AG09319 (cell line): Measurements from ENCODE around the gene TBC1D10B.
"Not testable (repeated sequence)": the region's sequence is repeated elsewhere in the genome, so short reads cannot be mapped to it uniquely, and the experiment has no call there.

Source experiments
- DNase-seq: peaks from one replicate; pipeline ENCODE4 v3.0.0-alpha.2; 2010; ENCODE audit warnings: low read depth; ENCODE audit errors: extremely low read depth
- TF ChIP-seq, protein P1 (sequence below): IDR thresholded peaks from 2 replicates; pipeline ENCODE4 v1.5.1; 2011; ENCODE audit warnings: low read depth, mild to moderate bottlenecking, inconsistent platforms, low read length, moderate library complexity

The TBC1D10B gene

GRCh38 chr16:30340621-30341020, 29.7 kb downstream of the TBC1D10B start:
- TF ChIP-seq, protein P1, sequence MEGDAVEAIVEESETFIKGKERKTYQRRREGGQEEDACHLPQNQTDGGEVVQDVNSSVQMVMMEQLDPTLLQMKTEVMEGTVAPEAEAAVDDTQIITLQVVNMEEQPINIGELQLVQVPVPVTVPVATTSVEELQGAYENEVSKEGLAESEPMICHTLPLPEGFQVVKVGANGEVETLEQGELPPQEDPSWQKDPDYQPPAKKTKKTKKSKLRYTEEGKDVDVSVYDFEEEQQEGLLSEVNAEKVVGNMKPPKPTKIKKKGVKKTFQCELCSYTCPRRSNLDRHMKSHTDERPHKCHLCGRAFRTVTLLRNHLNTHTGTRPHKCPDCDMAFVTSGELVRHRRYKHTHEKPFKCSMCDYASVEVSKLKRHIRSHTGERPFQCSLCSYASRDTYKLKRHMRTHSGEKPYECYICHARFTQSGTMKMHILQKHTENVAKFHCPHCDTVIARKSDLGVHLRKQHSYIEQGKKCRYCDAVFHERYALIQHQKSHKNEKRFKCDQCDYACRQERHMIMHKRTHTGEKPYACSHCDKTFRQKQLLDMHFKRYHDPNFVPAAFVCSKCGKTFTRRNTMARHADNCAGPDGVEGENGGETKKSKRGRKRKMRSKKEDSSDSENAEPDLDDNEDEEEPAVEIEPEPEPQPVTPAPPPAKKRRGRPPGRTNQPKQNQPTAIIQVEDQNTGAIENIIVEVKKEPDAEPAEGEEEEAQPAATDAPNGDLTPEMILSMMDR = no peak
- no peak for DNase-seq

DNA sequence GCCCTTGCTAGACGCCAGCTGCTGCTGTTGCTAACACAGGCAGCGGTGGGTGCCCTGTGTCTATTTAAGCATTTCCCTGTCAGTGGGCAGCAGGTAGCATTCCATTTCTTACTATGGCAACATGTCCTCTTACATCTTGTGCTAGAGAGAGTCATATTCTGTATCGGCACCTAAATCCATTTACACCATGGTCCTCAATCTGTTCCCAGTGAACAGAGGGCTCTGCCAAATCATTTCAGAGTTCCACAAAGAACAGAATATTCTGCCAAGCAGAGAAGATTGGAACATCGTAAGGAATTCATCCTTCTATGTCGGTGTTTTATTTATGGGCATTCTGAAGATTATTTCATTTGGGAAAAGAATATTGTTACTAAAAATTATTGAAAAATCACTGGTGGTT, 31.6 kb downstream of the TBC1D10B start:
- not testable (repeated sequence) for DNase-seq

- DNase-seq = not testable (repeated sequence)
These were observed 32.3 kb downstream of the TBC1D10B start for GRCh38 chr16:30337964-30338357.

DNA sequence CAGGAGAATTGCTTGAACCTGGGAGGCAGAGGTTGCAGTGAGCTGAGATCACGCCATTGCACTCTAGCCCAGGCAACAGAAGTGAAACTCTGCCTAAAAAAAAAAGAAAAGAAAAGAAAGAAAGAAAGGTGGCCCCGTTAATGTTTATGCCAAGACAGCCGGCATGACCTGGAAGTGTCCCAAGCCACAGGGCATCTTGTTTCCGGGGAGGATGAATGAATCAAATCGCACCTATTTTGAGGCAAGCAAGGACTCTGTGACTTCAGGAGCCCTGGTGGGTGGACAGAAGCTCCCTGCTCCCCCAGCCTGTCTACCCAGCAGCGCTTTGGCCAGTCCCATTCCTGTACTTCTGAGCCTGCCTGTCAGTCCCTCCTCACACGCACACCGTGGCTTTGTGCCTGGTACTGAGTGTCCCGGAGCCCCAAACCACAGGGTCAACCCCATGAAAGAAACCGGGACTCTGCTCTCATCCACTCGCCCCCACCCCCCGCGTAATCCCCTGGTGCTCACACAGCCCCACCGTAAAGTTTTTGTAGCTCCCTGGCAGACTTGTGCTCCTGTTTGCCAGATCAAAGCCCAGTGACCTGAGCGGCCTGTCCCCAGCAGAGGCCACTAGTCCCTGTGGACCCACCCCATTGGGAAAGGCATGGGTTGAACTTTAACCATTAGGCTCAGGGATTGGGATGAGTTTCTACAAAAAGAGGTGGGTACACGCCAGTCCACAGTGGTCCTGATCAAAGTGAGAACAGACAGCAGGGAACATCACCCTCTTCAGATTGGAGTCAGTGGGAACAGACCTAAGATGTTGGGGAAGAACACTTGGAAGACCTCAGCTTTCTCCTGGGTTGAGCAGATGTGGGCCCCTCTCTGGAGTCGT, 34.5 kb downstream of the TBC1D10B start:
- no peak for DNase-seq

DNA sequence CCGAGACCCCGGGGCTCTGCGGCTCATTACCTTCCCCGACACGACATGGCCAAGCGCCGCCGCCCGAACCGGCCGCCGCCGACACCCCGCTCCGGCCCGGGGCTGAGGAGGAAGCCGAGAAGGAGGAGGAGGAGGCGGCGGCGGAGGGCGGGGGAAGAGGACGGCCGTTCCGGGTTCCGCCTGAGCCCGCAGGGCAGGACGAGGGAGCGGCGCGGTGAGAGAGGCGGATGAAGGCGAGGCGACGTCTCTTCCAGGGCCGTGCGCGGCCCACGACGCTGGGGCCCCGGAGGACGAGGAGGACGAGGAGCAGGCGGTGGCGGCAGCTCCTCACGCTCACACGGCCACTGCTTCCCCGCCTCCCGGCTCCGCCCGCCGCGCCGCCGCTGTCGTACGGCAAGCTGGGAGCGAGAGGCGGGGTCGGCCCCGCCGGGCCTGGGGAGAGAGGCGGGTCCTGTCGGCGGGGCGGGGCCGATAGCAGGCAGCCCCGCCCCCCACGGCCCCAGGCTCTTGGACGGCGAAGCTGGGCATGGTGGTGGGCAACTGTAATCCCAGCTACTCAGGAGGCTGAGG, 35.2 kb downstream of the TBC1D10B start:
- not testable (repeated sequence) for DNase-seq

More for the DNA sequence above, 34.5 kb downstream of the TBC1D10B start:
- TF ChIP-seq, protein P1 = no peak

- DNase-seq = not testable (repeated sequence)
These were observed 35.8 kb downstream of the TBC1D10B start for GRCh38 chr16:30334473-30334989.

DNA sequence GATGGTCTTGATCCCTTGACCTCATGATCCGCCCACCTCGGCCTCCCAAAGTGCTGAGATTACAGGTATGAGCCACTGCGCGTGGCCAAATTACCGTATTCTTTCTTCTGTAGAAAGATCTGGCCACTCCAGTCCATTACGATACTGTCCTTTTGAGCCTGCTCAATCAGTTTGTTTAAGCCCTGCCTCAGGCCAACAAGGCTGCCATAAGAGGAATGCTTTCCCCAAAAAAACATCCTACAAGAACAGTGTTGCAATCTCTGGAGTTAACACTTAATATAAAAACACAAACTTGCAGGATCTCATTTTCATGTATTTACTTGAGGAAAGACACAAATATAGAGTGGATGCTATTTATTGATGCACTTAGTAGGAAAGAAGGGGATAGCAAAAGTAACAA, 46.1 kb downstream of the TBC1D10B start:
- not testable (repeated sequence) for DNase-seq

- DNase-seq = not testable (repeated sequence)
These were observed 51.6 kb downstream of the TBC1D10B start for GRCh38 chr16:30318647-30319046.

DNA sequence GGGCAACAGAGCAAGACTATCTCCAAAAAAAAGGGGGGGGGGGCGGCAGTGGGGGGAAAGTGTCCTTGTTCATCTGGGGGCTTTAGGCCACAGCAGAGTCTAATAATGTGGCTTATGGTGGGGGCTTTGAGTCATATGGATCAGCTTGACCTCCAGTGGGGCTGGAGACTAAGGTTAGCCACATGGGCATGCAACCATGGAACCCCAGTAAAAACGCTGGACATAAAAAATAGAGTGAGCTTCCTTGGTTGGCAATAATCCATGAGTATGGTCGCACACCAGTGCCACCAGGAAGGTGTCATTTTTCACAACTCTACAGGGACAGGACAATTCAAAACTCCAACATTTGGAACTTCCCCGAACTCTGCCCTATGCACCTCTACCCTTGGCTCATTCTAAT, 59.4 kb downstream of the TBC1D10B start:
- DNase-seq = not testable (repeated sequence)

DNA sequence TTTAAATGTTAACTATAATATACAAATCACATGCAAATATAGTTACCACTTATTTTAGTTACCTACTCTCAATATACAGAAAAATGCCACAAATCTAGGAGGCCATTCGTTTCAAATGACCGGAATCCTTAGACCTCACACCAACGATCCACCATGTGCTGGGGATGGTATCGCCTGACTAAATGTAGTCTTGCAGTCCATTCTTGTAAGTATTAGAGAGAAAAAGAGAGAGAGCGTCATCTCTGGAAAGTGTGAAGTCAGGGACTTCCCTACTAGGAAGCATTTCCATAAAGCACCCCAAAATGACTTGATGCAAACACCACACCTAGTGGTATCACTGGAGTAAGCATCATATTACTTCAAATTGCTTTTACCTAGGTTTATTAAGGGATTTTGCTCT, 61.0 kb downstream of the TBC1D10B start:
- not testable (repeated sequence) for DNase-seq
